Ishikawa (cell line): ENCODE results near the gene UBE2H.
A peak's percentile ranks its signal among the peaks of the same experiment; 100 is the strongest.

ENCODE experiments used
- CEBPB ChIP-seq: IDR thresholded peaks from 2 replicates; pipeline ENCODE4 v1.6.1; 2012
- CREB1 ChIP-seq: IDR thresholded peaks from 2 replicates; pipeline ENCODE4 v1.6.1; 2012; ENCODE audit warnings: low read depth
- EGR1 ChIP-seq: IDR thresholded peaks from 2 replicates; pipeline ENCODE4 v1.6.1; 2012
- EP300 ChIP-seq: IDR thresholded peaks from 2 replicates; pipeline ENCODE4 v1.6.1; 2012; ENCODE audit warnings: borderline replicate concordance
- FOXM1 ChIP-seq: IDR thresholded peaks from 2 replicates; pipeline ENCODE4 v1.6.1; 2012; ENCODE audit warnings: low read depth, borderline replicate concordance
- NFIC ChIP-seq: IDR thresholded peaks from 2 replicates; pipeline ENCODE4 v1.6.1; 2012
- RAD21 ChIP-seq: IDR thresholded peaks from 2 replicates; pipeline ENCODE4 v1.6.1; 2012; ENCODE audit warnings: low read depth
- TAF1 ChIP-seq: IDR thresholded peaks from 2 replicates; pipeline ENCODE4 v1.6.1; 2012; ENCODE audit warnings: low read depth, mild to moderate bottlenecking
- TCF12 ChIP-seq: IDR thresholded peaks from 2 replicates; pipeline ENCODE4 v1.6.1; 2012; ENCODE audit warnings: low read depth
- TEAD4 ChIP-seq: IDR thresholded peaks from 2 replicates; pipeline ENCODE4 v1.6.1; 2012
- YY1 ChIP-seq: IDR thresholded peaks from 2 replicates; pipeline ENCODE4 v1.6.1; 2012; ENCODE audit warnings: low read depth
- ZBTB7A ChIP-seq: IDR thresholded peaks from 2 replicates; pipeline ENCODE4 v1.6.1; 2012; ENCODE audit warnings: low read depth
- TF ChIP-seq, protein P1 (sequence below): IDR thresholded peaks from 2 replicates; pipeline ENCODE4 v1.6.1; 2012; ENCODE audit warnings: low read depth, mild to moderate bottlenecking
- TF ChIP-seq, protein P2 (sequence below): IDR thresholded peaks from 2 replicates; pipeline ENCODE4 v1.6.1; 2012
- TF ChIP-seq, protein P3 (sequence below): IDR thresholded peaks from 2 replicates; pipeline ENCODE4 v1.6.1; 2012

The UBE2H gene

DNA sequence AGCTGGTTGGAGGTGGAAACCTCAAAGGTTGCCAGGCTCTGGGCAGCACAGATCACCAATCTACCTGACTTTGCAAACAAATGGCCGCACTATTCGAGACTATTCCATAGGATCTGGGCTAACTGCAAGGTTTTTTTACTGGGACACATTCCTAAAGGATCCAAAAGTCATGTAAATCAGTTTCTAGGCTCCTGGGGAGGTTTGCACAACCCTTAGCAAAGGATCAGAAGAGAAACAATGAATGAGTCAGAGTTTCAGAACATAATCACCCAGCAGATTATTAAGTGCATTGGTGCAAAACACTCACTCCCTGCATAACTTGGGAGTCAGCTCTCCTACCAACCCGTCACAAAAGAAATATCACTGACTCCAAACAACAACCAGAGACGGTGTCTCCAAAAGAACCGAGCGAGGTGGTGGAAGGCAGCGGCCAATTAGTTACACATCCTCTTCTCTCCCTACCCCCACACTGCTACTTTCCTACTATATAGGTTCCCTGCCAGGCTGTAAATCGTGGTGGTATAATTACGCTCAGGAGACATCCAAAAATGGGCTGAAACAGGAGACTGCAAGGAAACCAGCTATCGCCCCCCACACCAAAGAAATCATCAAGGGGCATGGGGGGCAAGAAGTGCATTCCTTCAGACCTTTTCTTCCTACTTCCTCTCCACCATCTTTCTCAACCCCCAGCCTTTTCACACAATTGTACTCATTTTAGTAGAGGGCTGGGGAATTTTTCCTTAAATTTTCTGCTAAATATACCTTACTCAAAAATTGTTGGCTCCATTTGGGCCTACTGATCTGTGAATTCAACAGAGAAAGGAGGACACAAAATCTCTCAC, 3.2 kb downstream of the UBE2H start:
- peak; percentile 86 for TF ChIP-seq TEAD4
- TF ChIP-seq RAD21, result no peak
- 0 out of 2 replicates have a peak, but pooled peaks have one; percentile 35 for TF ChIP-seq TCF12
- no peak for TF ChIP-seq EGR1
- TF ChIP-seq, protein P1, sequence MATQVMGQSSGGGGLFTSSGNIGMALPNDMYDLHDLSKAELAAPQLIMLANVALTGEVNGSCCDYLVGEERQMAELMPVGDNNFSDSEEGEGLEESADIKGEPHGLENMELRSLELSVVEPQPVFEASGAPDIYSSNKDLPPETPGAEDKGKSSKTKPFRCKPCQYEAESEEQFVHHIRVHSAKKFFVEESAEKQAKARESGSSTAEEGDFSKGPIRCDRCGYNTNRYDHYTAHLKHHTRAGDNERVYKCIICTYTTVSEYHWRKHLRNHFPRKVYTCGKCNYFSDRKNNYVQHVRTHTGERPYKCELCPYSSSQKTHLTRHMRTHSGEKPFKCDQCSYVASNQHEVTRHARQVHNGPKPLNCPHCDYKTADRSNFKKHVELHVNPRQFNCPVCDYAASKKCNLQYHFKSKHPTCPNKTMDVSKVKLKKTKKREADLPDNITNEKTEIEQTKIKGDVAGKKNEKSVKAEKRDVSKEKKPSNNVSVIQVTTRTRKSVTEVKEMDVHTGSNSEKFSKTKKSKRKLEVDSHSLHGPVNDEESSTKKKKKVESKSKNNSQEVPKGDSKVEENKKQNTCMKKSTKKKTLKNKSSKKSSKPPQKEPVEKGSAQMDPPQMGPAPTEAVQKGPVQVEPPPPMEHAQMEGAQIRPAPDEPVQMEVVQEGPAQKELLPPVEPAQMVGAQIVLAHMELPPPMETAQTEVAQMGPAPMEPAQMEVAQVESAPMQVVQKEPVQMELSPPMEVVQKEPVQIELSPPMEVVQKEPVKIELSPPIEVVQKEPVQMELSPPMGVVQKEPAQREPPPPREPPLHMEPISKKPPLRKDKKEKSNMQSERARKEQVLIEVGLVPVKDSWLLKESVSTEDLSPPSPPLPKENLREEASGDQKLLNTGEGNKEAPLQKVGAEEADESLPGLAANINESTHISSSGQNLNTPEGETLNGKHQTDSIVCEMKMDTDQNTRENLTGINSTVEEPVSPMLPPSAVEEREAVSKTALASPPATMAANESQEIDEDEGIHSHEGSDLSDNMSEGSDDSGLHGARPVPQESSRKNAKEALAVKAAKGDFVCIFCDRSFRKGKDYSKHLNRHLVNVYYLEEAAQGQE, result no peak
- 0 out of 2 replicates have a peak, but pooled peaks have one; percentile 25 for TF ChIP-seq FOXM1
- TF ChIP-seq, protein P2, sequence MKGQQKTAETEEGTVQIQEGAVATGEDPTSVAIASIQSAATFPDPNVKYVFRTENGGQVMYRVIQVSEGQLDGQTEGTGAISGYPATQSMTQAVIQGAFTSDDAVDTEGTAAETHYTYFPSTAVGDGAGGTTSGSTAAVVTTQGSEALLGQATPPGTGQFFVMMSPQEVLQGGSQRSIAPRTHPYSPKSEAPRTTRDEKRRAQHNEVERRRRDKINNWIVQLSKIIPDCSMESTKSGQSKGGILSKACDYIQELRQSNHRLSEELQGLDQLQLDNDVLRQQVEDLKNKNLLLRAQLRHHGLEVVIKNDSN, result no peak
- TF ChIP-seq, protein P3, sequence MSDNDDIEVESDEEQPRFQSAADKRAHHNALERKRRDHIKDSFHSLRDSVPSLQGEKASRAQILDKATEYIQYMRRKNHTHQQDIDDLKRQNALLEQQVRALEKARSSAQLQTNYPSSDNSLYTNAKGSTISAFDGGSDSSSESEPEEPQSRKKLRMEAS, result no peak
- TF ChIP-seq TAF1, result peak; percentile 25; the same call in 1 of the 2 replicates
- peak; percentile 75 for TF ChIP-seq EP300
- TF ChIP-seq CREB1, result no peak
- peak; percentile 95 for TF ChIP-seq CEBPB
- TF ChIP-seq NFIC, result peak; percentile 49; the same call in 1 of the 2 replicates
- no peak for TF ChIP-seq ZBTB7A
- TF ChIP-seq YY1, result no peak

DNA sequence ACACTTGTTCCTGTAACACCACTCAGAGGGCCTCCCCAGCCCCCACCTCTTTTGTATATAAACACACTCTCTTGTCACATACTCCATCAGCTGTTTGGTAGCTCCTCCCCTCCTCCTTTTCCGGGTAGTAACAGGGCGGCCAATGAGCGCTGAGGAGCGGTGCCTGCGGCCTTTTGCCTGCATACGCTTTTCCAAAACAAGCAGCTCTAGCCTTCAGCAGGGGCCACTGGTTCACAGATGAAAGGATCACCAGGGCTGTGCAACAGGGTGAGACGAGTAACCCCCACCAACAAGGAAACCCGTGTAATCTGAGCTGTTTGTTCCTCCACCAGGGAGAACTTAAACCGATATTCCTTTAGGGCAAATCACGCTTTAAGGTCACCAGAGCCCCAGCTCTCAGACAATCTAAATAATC, 3.9 kb downstream of the UBE2H start:
- TF ChIP-seq, protein P3, result peak; percentile 67; the same call in 1 of the 2 replicates
- TF ChIP-seq TCF12 (peak; percentile 72), CREB1 (no peak), EP300 (peak; percentile 66; the same call in 1 of the 2 replicates), CEBPB (no peak), ZBTB7A (no peak), TAF1 (no peak), TEAD4 (no peak), NFIC (0 out of 2 replicates have a peak, but pooled peaks have one; percentile 9), YY1 (no peak), FOXM1 (no peak), EGR1 (no peak), RAD21 (0 out of 2 replicates have a peak, but pooled peaks have one; percentile 1)
- TF ChIP-seq, protein P2, result peak; percentile 12; the same call in 1 of the 2 replicates
- TF ChIP-seq, protein P1, result no peak

DNA sequence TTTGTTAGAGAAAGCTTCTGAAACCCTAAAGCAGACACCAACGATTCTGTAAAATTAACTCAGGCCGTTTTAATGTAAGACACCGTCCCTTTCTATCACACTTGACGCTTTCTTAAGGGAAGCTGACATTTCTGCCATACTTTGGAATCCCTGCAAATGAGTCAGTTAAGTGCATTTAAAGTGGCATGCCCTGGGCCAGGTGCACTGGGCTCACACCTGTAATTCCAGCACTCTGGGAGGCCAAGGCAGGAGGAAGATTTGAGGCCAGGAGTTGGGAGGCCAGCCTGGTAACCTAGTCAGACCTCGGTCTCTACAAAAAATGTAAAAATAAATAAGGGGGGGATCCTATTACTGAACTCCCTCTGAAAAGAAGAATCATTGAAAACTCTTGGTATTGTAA, 4.4 kb downstream of the UBE2H start:
- TF ChIP-seq TEAD4, result peak; percentile 43; the same call in 1 of the 2 replicates
- TF ChIP-seq, protein P3, result no peak
- no peak for TF ChIP-seq RAD21

DNA sequence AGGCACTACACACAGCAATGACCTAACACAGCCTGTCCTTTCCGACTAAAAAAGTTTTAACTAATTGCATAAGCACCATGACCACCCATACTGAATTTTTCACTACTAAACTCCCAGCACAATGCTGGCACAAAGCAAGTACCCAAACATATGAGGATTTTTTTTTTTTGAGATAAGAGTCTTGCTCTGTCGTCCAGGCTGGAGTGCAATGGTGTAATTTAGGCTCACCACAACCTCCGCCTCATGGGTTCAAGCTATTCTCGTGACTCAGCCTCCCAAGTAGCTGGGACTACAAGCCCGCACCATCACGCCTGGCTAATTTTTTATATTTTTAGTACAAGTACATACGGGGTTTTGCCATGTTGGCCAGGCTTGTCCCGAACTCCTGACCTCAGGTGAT, 5.1 kb downstream of the UBE2H start:
- TF ChIP-seq, protein P3, result no peak
- TF ChIP-seq EP300, result no peak
- no peak for TF ChIP-seq CEBPB
- TF ChIP-seq, protein P2, result no peak
- no peak for TF ChIP-seq CREB1
- TF ChIP-seq RAD21, result no peak
- no peak for TF ChIP-seq TCF12
- TF ChIP-seq ZBTB7A, result no peak
- TF ChIP-seq, protein P1, result no peak
